ENCODE results near the gene C11orf52.

C11orf52 gene

DNA sequence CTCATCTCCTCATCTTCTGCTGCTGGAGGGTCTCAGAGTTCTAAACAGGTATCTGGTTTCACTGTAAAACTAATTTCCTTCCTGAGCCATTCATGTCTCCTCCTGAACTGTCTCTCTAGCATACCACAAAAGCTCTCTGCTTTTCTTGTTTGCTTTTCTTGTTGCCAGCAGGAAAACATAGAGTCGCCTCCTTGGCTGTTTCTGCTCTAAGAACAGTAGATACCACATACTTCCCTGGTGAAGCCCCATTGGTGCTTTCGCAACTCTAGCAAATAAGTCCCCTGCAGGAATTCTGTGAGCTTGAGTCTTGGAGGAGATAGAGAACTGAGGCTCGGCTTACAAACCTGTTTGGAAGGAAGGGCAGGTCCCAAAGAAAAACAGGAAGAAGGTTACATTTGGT, 25.4 kb downstream of the C11orf52 start:
- TF ChIP-seq CTCF (IDR thresholded peaks at IDR 0.05; ENCODE audit: control insufficient read depth, insufficient read depth, low read depth, low read length, missing control alignments) = no peak
- DNase-seq (ENCODE audit: low read depth) = peak; percentile 67
- H3K4me3 ChIP-seq (ENCODE audit: control insufficient read depth, low read depth, low read length) = no peak overlapping the region

GRCh38 chr11:111944651-111945051, 25.9 kb downstream of the C11orf52 start:
- H3K4me3 ChIP-seq (ENCODE audit: control insufficient read depth, low read depth, low read length) = no peak overlapping the region
- peak; percentile 78 for DNase-seq (ENCODE audit: low read depth)

GRCh38 chr11:111945198-111945597, 26.5 kb downstream of the C11orf52 start:
- H3K4me3 ChIP-seq (ENCODE audit: control insufficient read depth, low read depth, low read length) = no peak overlapping the region
- no peak for DNase-seq (ENCODE audit: low read depth)
- TF ChIP-seq CTCF (IDR thresholded peaks at IDR 0.05; ENCODE audit: control insufficient read depth, insufficient read depth, low read depth, low read length, missing control alignments) = no peak

More at GRCh38 chr11:111944651-111945051, 25.9 kb downstream of the C11orf52 start:
- no peak for TF ChIP-seq CTCF (IDR thresholded peaks at IDR 0.05; ENCODE audit: control insufficient read depth, insufficient read depth, low read depth, low read length, missing control alignments)

GRCh38 chr11:111946499-111946898, 27.8 kb downstream of the C11orf52 start:
- no peak for DNase-seq (ENCODE audit: low read depth)
- no peak for TF ChIP-seq CTCF (IDR thresholded peaks at IDR 0.05; ENCODE audit: control insufficient read depth, insufficient read depth, low read depth, low read length, missing control alignments)
- H3K4me3 ChIP-seq (ENCODE audit: control insufficient read depth, low read depth, low read length) = no peak overlapping the region

DNA sequence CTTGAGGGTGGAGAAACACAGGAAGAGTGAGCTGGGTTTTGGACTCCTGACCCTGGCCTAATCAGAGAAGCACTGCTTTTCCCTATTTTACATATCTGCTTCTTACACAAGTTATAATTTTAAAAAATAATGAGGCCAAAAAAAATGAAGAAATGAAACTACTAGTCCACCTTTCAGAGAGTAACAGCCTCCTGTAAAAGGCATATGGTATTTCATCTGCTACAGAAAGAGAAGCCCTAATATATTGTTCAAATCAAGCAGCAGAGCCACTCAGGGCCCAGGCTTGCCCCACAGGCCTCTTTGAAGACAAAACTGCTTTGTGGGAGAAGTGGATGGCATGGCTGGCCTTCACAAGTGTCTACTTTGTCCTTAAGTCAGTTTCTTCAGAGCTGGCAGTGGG, 28.4 kb downstream of the C11orf52 start:
- TF ChIP-seq CTCF (IDR thresholded peaks at IDR 0.05; ENCODE audit: control insufficient read depth, insufficient read depth, low read depth, low read length, missing control alignments) = no peak

GRCh38 chr11:111949519-111950426, 31.1 kb downstream of the C11orf52 start:
- no peak overlapping the region for H3K4me3 ChIP-seq (ENCODE audit: control insufficient read depth, low read depth, low read length)
- TF ChIP-seq CTCF (IDR thresholded peaks at IDR 0.05; ENCODE audit: control insufficient read depth, insufficient read depth, low read depth, low read length, missing control alignments) = no peak
- no peak for DNase-seq (ENCODE audit: low read depth)

More for the DNA sequence above, 28.4 kb downstream of the C11orf52 start:
- DNase-seq (ENCODE audit: low read depth) = no peak
- H3K4me3 ChIP-seq (ENCODE audit: control insufficient read depth, low read depth, low read length) = no peak overlapping the region
